Uterus (tissue), 2 donors: ENCODE data around the gene VPS41.

ENCODE experiments used
- POLR2A ChIP-seq, 2 donors: fragments of 450-650 bp; IDR thresholded peaks; one replicate each; pipeline ENCODE4 v1.6.1; 2016; ENCODE audit warnings: antibody characterized with exemption in 2 of 2, mild to moderate bottlenecking in 1 of 2, moderate library complexity in 1 of 2
- TF ChIP-seq, protein P1 (sequence below), 4 experiments: fragments of 200-600 bp in 2 of 4; fragments of 450-650 bp in 2 of 4; sonication (generic) in 2 of 4; IDR thresholded peaks; one replicate each; pipeline ENCODE4 v1.5.1; 2016 to 2019; ENCODE audit warnings: antibody characterized with exemption in 4 of 4, mild to moderate bottlenecking in 2 of 4, moderate library complexity in 1 of 4

DNA sequence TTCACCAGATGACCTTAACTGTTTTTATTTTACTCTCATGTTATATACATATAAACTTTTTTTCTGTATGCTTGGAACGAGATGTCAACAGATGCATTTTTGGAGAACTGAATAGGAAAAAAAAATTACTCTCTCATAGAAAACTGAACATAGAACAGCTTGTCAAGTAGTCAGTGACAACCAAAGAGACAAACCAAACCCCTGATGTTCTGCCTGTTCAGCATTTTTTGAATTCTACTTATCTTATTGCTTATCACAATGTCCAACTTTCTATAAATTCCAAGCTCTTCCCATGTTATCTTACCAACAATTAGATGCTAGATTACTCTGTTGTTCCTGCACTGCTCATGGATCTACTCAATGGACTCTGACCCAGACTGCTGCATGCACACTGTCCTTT is 95.2 kb downstream of the VPS41 start:
- TF ChIP-seq, protein P1, sequence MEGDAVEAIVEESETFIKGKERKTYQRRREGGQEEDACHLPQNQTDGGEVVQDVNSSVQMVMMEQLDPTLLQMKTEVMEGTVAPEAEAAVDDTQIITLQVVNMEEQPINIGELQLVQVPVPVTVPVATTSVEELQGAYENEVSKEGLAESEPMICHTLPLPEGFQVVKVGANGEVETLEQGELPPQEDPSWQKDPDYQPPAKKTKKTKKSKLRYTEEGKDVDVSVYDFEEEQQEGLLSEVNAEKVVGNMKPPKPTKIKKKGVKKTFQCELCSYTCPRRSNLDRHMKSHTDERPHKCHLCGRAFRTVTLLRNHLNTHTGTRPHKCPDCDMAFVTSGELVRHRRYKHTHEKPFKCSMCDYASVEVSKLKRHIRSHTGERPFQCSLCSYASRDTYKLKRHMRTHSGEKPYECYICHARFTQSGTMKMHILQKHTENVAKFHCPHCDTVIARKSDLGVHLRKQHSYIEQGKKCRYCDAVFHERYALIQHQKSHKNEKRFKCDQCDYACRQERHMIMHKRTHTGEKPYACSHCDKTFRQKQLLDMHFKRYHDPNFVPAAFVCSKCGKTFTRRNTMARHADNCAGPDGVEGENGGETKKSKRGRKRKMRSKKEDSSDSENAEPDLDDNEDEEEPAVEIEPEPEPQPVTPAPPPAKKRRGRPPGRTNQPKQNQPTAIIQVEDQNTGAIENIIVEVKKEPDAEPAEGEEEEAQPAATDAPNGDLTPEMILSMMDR (IDR thresholded peaks at IDR 0.05): no peak
- TF ChIP-seq POLR2A (IDR thresholded peaks at IDR 0.05): no peak
